ENCODE results near the gene SYT13.

DNA sequence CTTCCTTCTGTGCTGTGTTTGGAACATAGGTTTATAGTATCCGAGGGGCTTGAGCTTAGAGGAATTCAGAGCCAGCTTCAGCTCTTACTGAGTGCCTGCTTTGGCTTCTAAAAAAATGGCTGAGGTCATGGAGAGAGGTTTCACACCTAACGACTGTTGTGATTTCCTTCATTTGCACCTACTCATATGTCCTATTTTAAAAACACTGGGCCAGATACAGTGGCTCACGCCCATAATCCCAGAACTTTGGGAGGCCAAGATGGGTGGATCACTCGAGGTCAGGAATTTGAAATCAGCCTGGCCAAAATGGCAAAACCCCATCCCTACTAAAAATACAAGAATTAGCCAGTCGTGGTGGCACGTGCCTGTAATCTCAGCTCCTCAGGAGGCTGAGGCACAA, 38.3 kb upstream of the SYT13 start:
- no peak for TF ChIP-seq POLR2AphosphoS5 (IDR thresholded peaks at IDR 0.05)
- TF ChIP-seq, protein P1, sequence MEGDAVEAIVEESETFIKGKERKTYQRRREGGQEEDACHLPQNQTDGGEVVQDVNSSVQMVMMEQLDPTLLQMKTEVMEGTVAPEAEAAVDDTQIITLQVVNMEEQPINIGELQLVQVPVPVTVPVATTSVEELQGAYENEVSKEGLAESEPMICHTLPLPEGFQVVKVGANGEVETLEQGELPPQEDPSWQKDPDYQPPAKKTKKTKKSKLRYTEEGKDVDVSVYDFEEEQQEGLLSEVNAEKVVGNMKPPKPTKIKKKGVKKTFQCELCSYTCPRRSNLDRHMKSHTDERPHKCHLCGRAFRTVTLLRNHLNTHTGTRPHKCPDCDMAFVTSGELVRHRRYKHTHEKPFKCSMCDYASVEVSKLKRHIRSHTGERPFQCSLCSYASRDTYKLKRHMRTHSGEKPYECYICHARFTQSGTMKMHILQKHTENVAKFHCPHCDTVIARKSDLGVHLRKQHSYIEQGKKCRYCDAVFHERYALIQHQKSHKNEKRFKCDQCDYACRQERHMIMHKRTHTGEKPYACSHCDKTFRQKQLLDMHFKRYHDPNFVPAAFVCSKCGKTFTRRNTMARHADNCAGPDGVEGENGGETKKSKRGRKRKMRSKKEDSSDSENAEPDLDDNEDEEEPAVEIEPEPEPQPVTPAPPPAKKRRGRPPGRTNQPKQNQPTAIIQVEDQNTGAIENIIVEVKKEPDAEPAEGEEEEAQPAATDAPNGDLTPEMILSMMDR (IDR thresholded peaks at IDR 0.05) = no peak
- no peak for TF ChIP-seq POLR2A (IDR thresholded peaks at IDR 0.05)
- no peak for TF ChIP-seq EP300 (IDR thresholded peaks at IDR 0.05)

All from gastroesophageal sphincter (tissue), 3 donors.